GM12891 (cell line): ENCODE results near the gene TAS2R1.
"Not testable (repeated sequence)": the region's sequence is repeated elsewhere in the genome, so short reads cannot be mapped to it uniquely, and the experiment has no call there.

Experiments
- DNase-seq: peaks from one replicate; pipeline ENCODE4 v3.0.0; 2011; ENCODE audit warnings: low spot score; ENCODE audit not compliant: insufficient read length
- FAIRE-seq: peaks from 2 replicates; lab custom pipeline; 2011; peaks lifted over from hg19 to GRCh38; lab: Jason Lieb, UNC
- PAX5 ChIP-seq: IDR thresholded peaks from 2 replicates; pipeline ENCODE4 v1.6.1; 2011; ENCODE audit warnings: low read length, moderate library complexity, mild to moderate bottlenecking; ENCODE audit not compliant: insufficient read depth, severe bottlenecking
- POLR2A ChIP-seq: IDR thresholded peaks from 2 replicates; pipeline ENCODE4 v1.6.1; 2011; ENCODE audit warnings: low read depth, low read length, control low read depth
- POLR2AphosphoS5 ChIP-seq: IDR thresholded peaks from 2 replicates; pipeline ENCODE4 v1.6.1; 2011; ENCODE audit warnings: low read depth, low read length, control low read depth
- POU2F2 ChIP-seq: IDR thresholded peaks from 2 replicates; pipeline ENCODE4 v1.6.1; 2011; ENCODE audit warnings: low read depth, mild to moderate bottlenecking, control low read depth, low read length, moderate library complexity
- SPI1 ChIP-seq: IDR thresholded peaks from 2 replicates; pipeline ENCODE4 v1.6.1; 2011; ENCODE audit warnings: low read depth, low read length, control low read depth
- TAF1 ChIP-seq: IDR thresholded peaks from 2 replicates; pipeline ENCODE4 v1.6.1; 2011; ENCODE audit warnings: low read depth, low read length, control low read depth

TAS2R1 gene

DNA sequence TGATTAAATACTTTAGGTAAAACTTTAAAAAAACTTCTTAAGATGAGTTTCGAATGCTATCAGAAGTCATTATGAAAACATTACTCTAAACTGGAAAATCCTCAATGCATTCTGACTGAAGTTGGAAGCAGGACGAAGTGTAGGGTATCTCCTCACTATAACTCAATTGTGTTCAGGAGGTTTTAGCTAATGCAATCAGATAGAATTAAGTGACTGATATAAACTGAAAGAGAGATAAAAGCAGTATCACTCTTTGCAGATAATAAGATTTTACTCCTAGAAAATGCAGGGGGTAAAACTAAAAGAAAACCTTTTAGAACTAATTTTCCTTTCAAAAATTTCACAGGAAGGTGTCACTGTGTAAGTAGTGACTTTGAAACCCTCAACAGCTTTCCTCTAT lies 22.1 kb downstream of the TAS2R1 start:
- no peak for DNase-seq
- no peak for TF ChIP-seq POU2F2
- no peak for TF ChIP-seq PAX5
- TF ChIP-seq SPI1 = no peak
- FAIRE-seq = no peak

DNA sequence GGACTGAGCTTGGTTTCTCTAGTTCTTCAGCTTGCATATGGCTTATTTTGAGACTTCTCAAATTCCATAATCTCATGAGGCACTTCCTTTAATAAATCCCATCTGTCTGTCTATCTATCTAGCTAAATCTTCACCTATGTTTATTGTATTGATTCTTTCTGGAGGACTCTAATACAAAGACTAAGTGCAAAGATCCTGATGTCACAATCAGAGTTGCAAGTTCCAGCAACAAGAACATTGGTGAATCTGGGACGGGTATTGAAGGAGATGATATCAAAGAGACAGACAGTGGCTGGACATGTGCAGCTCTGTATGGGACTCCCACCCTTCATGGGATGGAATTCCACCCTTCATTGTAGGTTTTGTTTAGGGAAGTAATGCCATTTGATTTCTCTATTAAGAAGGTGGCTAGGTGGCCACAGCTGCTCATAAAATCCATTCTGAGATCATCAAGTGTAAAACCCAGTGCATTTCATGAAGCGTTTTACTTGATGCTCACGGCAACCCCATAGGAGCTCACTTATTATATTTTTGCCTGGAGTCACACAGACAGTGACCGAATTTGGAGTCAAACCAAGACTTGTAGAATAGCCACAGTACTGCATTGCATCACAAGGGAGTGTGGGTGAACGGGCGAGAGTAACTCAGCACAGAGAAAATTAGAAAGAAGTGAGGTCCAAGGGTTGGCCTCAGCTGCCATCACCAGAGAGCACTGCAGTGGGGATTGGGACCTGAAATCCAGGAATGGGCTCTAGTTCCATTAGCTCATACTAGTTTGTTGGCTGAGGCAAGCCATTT lies 24.9 kb downstream of the TAS2R1 start:
- FAIRE-seq (no peak), DNase-seq (no peak)
- TF ChIP-seq TAF1 = no peak
- no peak for TF ChIP-seq POLR2A
- no peak for TF ChIP-seq SPI1
- TF ChIP-seq PAX5 = no peak
- no peak for TF ChIP-seq POU2F2
- no peak for TF ChIP-seq POLR2AphosphoS5

DNA sequence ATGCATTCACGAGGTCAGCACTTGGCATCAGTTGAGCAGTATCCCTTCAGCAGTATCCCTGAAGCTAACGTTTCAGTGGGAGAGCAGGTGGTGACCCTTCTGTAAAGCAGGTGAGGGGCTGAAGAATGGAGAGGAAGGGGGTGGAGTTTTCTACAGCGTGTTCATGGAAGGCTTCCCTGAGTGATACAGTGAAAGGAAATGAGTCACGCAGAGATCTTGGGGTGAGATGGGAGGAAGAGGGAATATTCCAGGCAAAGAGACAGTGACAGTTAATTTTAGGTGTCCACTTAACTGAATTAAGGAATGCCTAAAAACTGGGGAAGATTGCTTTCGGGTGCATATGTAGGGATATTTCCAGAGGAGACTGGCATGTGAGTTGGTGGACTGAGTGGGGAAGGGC lies 25.7 kb downstream of the TAS2R1 start:
- DNase-seq (no peak), FAIRE-seq (no peak)
- TF ChIP-seq POU2F2 (no peak), PAX5 (no peak), TAF1 (no peak), POLR2A (no peak), POLR2AphosphoS5 (no peak), SPI1 (no peak)

DNA sequence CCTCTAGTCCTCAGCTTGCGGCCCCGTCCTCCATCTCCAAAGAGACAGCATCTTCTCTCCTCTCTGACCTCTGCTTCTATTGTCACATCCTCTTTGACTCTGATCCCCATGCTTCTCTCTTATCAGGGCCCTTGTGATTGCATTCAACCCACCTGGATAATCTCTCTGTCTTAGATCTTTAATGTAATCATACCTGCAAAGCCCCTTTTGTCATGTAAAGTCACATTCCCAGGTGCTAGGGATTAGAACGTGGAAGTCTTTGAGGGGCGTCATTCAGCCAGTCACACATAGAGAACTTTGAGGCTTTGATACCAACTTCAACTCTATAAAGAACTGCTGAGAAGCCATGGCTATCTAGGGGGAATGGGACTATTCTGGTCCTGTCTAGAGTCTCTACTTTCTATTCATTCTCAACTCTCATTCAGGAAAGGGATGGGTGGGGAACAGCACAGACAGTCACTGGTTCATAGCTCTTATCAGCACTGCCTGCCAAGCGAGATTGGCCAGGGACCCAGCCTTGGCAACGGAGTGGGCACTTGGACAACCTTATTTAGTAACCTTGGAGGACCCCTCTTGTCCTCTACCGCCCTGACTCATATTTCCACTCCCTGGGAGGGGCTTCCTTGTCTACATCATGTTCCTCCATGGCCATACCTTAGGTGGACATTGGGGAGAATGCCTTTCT lies 29.0 kb downstream of the TAS2R1 start:
- DNase-seq (no peak), FAIRE-seq (no peak)
- no peak for TF ChIP-seq TAF1
- TF ChIP-seq POLR2A = no peak
- TF ChIP-seq PAX5 = no peak
- TF ChIP-seq POLR2AphosphoS5 = no peak
- TF ChIP-seq POU2F2 = no peak
- no peak for TF ChIP-seq SPI1

DNA sequence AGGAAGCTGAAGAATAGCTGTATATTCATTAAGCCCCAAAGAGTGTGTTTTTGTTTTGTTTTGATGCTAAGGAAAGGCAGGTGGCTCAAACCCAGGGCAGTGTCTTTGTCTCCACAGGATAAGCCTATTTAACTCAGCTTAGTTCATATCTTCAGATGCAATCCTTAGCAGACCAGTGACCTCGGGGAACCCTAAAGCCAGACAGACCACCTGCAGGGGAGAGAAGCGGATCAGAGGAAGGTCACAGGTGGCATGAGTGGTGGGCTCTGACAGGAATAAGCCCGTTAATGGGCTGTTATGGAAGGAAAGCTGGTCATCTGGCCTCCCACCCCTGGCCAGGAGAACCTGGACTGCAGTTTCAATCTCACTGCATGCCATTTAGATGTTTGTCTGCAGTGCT lies 30.8 kb downstream of the TAS2R1 start:
- no peak for FAIRE-seq
- no peak for TF ChIP-seq SPI1
- TF ChIP-seq POU2F2 = no peak
- no peak for TF ChIP-seq POLR2AphosphoS5
- TF ChIP-seq POLR2A = no peak
- no peak for TF ChIP-seq PAX5
- no peak for TF ChIP-seq TAF1

DNA sequence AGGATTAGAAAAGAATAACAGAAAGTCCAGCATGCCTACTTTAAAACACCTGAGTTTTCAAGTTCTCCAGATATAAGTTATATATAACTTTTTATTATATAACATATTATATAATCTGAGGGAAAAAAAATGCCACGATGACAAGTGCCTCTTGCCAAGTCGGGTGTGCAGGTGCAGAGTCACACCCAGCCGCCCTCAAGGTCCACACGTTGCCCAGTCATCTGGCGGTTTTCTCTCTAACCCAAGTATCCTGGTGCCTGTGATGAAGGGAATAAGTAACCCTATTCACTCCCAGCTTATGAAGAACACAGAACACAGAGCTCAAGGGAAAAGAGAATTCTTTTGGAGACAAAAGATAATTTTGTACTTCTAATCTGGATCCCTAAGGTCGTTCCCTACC lies 31.8 kb downstream of the TAS2R1 start:
- FAIRE-seq, DNase-seq: not testable (repeated sequence)

More for the DNA sequence above, 30.8 kb downstream of the TAS2R1 start:
- DNase-seq = no peak

DNA sequence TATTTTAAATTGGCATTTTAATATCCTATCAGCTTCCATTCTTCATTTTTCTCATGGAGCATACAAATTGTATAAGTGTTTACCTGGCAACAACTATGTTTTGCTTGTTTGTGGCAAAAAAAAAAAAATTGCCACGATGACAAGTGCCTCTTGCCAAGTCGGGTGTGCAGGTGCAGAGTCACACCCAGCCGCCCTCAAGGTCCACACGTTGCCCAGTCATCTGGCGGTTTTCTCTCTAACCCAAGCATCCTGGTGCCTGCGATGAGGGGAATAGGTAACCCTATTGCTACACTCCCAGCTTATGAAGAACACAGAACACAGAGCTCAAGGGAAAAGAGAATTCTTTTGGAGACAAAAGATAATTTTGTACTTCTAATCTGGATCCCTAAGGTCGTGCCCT lies 32.8 kb downstream of the TAS2R1 start:
- not testable (repeated sequence) for DNase-seq, FAIRE-seq

DNA sequence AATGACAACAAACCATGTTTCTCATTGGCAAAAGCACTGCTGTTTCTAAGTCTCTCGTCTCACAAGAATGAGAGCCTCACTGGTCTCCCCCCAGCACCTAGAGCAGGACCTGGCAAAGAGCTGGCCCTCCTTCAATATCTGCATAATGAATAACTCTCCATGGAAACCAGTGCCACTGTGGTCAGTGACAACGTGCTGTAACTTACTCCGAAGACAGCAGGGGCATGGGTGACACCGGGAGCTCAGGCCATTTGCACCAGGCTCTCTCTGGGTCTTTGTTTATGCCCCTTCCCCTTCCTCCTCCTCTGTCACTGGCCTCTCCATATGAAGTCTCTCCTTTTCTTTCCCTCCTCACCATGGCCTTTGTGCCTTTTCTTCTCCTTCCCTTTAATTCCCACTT lies 33.3 kb downstream of the TAS2R1 start:
- no peak for DNase-seq
- FAIRE-seq = no peak
- no peak for TF ChIP-seq TAF1
- TF ChIP-seq POLR2AphosphoS5 = no peak
- TF ChIP-seq PAX5 = no peak
- TF ChIP-seq SPI1 = no peak
- TF ChIP-seq POU2F2 = no peak
- no peak for TF ChIP-seq POLR2A

DNA sequence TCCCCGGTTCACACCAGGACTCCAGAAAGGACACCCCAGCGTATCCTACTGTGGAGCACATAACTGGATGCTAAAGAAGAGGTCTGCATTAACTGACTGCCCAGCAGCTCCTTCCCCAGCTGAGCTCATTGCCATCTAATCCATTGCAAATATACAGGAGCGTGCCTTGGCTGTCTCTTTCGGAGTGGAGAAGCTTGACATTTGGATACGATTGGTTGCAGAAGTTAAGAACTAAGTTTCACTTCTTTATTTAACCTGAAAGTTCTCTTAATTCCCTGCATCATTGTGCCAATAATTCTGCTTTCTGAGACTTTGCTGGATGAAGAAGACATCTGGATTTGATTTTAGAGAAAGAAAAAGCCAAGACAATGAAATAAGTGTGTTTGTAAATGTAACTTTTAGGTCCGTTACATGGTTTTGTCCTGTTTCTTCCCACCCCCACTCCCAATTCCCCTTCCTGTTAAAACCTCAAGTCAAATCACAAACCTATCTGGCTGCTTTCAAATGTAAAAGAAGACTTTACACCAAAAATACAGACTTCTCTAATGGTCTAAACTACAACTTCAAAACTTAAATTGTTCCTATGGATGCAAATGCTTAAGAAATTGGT lies 33.9 kb downstream of the TAS2R1 start:
- FAIRE-seq (no peak), DNase-seq (no peak)
- no peak for TF ChIP-seq POLR2A
- no peak for TF ChIP-seq TAF1
- TF ChIP-seq POLR2AphosphoS5 = no peak
- TF ChIP-seq SPI1 = no peak
- no peak for TF ChIP-seq PAX5
- TF ChIP-seq POU2F2 = no peak

DNA sequence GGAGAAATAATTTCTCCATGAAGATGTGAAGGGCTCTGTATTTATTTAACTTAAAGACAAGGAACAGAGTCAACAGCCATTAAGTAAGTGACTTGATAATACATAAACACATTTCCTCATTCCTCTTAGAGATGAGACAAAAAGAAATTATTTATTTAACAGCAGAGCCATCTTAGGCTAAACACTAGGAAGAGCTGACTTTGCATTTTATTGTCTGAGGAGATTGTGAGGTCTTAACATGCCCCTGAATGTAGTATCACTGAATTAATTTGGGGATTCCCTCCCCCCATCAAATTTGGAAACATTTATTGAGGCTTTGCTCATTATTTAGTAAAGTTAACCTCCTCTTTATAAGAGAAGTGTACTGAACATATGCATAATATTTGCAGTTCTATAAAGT lies 35.2 kb downstream of the TAS2R1 start:
- DNase-seq = no peak
- no peak for FAIRE-seq
- TF ChIP-seq POLR2A = no peak
- no peak for TF ChIP-seq POU2F2
